NOMO-1 treated with dmso at 0.1 percent for 144 hours (cell line): ENCODE data around the gene ESPNL.

Experiments used
- DNase-seq: peaks from one replicate; lab custom pipeline; 2025; ENCODE audit not compliant: unreplicated experiment; lab: John Stamatoyannopoulos, UW

The ESPNL gene

GRCh38 chr2:238098901-238099713, 1.0 kb upstream of the ESPNL start:
- DNase-seq = no peak

GRCh38 chr2:238099714-238100048, 459 bp upstream of the ESPNL start:
- no peak for DNase-seq

GRCh38 chr2:238100821-238101771, 956 bp downstream of the ESPNL start:
- no peak for DNase-seq

- DNase-seq = no peak
Measured at GRCh38 chr2:238101891-238102841, 2.0 kb downstream of the ESPNL start.

GRCh38 chr2:238102865-238103264, 2.7 kb downstream of the ESPNL start:
- DNase-seq = no peak

- DNase-seq = no peak
Measured at GRCh38 chr2:238103465-238104225, 3.5 kb downstream of the ESPNL start.

GRCh38 chr2:238104226-238104690, 4.1 kb downstream of the ESPNL start:
- no peak for DNase-seq

- DNase-seq = no peak
Measured at GRCh38 chr2:238104691-238105371, 4.7 kb downstream of the ESPNL start.

GRCh38 chr2:238105506-238106338, 5.6 kb downstream of the ESPNL start:
- no peak for DNase-seq

GRCh38 chr2:238106339-238106697, 6.2 kb downstream of the ESPNL start:
- no peak for DNase-seq

- peak; percentile 82 for DNase-seq
Measured at GRCh38 chr2:238106698-238107524, 6.8 kb downstream of the ESPNL start.

- peak; percentile 87 for DNase-seq
Measured at GRCh38 chr2:238107525-238108422, 7.6 kb downstream of the ESPNL start.

GRCh38 chr2:238108423-238109183, 8.5 kb downstream of the ESPNL start:
- DNase-seq = peak; percentile 19

GRCh38 chr2:238113611-238114010, 13.5 kb downstream of the ESPNL start:
- DNase-seq = no peak

- no peak for DNase-seq
Measured at GRCh38 chr2:238114331-238114841, 14.2 kb downstream of the ESPNL start.
